NCI-H345 (cell line): ENCODE results near the gene STX11.

Source experiments
- DNase-seq: peaks from one replicate; lab custom pipeline; 2025; lab: John Stamatoyannopoulos, UW

STX11 gene

DNA sequence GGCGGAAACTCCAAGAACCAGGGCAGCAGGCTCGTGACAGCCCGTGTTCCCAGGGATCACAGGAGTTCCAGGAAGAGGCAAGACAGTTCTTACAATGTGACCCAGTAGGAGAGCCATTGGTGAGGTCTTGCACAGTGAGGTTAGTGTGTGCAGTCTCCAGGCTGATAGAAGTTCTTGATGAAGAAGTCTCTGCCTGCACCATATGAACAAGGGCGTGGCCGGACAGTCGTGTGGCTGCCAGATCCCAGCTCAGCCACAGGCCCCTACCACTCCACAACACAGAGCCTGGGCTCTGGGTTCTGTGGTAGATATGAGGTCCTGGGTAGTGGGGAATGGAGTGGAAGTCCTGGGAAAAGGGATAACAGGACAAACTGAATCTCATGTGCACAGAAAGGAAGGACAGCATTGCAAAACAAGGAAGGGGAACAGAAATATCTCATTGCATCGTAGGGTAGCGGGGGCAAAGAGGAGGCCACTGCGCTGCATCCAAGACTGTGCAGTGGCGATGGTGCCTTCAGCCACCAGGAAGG lies 65.2 kb downstream of the STX11 start:
- DNase-seq, result no peak

DNA sequence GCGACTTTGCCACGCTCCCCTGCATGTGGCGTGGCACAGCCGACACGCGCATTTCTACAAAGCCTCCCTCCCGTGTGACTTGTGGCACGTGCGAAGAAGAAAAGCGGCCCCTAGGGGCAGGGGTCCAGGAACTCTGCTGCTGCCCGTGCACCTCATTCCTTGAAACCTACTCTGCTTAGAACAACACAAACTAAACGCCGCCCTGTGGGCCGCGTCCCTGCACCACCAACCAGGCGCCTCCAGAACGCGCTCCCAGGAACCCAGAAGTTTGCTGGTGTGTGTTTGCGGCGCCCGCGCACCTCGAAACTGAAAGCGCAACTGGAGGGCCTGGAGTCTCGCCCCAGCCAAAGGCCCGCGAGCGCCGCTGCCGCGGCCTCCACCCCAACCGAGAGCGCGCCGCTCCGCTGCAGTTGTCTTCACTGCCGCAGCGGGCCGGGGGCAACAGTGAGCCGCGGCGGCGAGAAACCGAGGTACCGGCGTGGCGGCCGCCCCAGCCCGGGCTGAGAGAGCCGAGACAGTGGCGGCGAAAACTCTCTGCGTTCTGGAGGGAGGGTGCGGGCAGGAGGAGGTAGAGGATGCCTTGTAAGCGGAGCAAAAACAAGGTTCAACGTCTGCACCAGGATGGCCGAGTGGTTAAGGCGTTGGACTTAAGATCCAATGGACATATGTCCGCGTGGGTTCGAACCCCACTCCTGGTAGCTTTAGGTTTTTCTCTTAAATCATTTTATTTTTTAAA lies 65.8 kb downstream of the STX11 start:
- DNase-seq, result peak; percentile 87

GRCh38 chr6:144216668-144217218 lies 66.4 kb downstream of the STX11 start:
- DNase-seq, result no peak

GRCh38 chr6:144217264-144217663 lies 66.9 kb downstream of the STX11 start:
- no peak for DNase-seq

DNA sequence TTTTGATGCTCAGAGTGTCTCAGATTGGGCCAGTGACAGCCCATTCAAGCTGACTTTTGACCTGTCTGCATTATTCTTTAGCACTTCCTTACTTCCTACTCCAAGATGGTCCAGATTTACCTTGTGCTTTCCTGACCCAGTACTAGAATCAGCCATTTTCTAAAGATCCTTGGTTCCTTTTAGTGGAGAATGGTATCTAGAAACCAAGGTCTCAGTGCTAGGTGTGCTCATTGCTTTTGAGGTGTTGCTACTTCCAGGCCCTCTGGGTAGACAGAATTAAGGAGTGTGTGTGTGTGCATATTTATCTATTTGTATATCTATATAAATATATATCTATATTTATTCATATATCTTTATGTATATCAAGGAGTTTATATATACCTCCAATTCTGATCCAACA lies 67.5 kb downstream of the STX11 start:
- no peak for DNase-seq

DNA sequence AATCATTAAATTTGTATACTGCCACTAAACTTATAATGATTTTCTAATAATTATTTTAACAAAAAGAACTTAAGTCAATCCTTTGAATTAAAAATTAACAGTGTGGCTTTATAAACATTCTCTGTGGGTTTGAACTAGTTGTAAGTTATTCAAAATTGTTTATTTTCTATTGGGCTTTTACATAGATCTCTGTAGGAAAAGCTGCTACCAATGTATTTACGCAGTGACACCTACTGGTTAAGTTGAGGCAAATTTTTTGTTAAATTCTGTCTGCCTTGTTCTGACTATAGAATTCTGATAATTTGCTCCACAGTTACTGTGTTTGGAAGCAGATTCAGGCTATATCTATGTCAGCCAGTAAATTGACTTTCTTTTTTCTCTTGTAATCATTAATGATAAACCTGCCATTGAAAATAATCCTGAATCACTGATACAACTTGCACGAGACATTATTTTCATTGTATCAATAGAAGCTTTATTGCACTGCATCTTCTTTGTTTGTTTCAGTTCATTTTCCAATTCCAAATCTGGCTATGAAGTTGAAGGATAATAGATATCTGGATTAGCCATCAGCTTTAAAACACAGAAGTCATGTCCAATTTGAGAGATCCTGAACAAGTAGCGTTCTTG lies 68.9 kb downstream of the STX11 start:
- peak; percentile 23 for DNase-seq

GRCh38 chr6:144220031-144220790 lies 69.9 kb downstream of the STX11 start:
- no peak for DNase-seq

- no peak for DNase-seq
Measured at GRCh38 chr6:144223686-144224085, 73.4 kb downstream of the STX11 start.

- DNase-seq, result no peak
Measured at GRCh38 chr6:144231721-144232120, 81.4 kb downstream of the STX11 start.

DNA sequence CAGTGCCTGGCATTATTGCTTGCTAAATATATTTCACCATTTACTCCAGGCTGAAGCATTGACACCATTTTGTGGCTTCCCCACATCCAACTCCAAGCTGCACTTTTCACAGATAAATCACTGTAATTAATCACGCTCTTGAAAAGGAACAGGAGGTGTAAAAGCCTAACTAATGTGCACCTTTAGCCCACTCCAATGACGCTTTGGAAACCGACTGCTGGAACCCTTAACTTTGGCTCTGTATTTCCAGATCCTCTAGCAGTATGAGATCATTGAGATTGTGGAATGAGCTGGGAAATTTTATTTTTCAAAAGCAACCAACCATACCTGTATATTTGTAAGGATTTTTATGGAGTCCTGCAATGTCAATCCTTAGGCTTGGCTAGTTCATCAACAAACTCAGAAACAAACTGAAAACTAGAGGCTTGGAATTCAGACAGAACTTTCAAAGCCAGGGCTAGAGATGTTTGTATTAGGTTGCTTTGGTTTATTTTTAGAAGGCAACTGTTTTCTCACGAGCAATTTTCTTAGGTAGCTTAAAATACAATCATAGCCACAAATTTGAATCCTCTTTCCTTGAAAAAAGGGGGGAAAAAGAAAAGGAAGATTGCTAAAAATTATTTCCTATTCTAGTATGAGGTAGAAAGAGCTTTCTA lies 82.0 kb downstream of the STX11 start:
- no peak for DNase-seq

DNA sequence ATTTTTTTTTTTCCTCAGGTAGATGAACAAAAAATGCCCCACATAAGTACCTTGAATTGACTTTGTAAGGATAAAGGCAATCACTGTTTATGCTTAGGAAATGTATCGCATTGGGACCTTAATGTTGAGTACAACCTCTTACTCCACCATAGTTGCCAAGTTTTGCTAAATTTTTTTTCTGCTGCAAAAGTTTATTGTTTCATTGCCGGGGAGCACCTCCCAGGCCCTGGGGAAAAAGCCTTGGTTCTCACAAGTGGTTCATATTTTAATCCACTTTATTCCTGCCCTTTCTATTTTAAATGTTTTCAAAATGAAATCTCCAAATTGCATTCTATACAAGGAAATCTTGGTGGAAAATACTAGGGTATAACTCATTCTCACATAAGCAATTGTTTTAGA lies 82.5 kb downstream of the STX11 start:
- no peak for DNase-seq

DNA sequence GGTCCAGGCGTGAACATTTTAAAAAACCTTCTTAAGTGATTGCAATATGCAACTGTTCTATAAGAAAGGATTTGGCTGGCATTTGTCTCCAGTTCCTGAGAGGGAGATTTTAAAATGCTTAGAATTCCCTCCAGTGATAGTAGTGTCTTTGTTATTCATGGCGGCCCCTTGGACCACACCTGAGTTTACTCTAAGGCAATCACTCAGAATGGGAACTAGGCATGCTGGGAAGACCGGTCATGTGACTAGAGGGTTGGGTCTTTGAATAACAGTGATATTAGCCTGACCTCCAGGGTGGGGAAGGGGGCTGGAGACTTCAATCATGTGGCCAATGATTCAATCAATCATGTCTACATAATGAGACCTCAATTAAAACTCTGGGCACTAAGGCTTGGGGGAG lies 84.1 kb downstream of the STX11 start:
- no peak for DNase-seq

DNA sequence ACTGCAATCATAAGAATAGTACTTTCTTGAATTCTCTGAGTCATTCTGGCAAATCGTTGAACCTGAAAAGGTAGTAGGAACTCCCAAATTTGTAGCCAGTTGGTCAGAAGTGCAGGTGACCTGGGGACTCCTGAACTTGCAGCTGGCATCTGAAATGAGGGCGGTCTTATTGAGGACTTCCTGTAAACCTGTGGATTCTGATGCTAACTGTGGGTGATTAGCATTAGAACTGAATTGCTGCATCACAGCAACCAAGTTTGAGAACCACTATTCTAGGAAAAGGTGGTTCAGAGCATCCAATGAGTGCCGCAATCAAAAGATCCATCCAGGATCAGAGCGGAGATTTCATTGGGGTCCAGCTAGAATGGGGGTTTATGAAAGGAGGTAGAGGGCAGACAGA lies 84.6 kb downstream of the STX11 start:
- no peak for DNase-seq
